ENCODE results near the gene RAD51B. TPM values are rescaled to one million over a fixed set of nuclear protein-coding genes. Genes with fewer than 3 reads are reported as not detected.

Gene RAD51B
- total RNA-seq, 6 experiments from 2014 or later, result 2.7 to 5.8 (median 4.3) TPM

GRCh38 chr14:68730348-68730747 is 910.8 kb downstream of the RAD51B start:
- H3K9me3 ChIP-seq, result no peaks in the 10 kb centered on the region
- TF ChIP-seq POLR2A (IDR thresholded peaks at IDR 0.05), result no peak
- TF ChIP-seq CTCF (IDR thresholded peaks at IDR 0.05), result no peak
- H3K4me1 ChIP-seq, result peaks cover 0 to 29% (median 9%) of the 10 kb centered on the region in 4 donors
- no peak overlapping the region for H3K27ac ChIP-seq
- no peaks in the 10 kb centered on the region for H3K27me3 ChIP-seq
- intact Hi-C loops (cut with DNase I), result no loop called here
- H3K36me3 ChIP-seq, result no peaks in the 10 kb centered on the region
- H3K4me3 ChIP-seq, result no peak overlapping the region
- 80% methylated on average over 1 of the region's 3 CpGs for WGBS (ENCODE audit: insufficient coverage, low coverage, low lambda C conversion rate, missing lambda C conversion rate)
- no peak for DNase-seq
- no peak for ATAC-seq

DNA sequence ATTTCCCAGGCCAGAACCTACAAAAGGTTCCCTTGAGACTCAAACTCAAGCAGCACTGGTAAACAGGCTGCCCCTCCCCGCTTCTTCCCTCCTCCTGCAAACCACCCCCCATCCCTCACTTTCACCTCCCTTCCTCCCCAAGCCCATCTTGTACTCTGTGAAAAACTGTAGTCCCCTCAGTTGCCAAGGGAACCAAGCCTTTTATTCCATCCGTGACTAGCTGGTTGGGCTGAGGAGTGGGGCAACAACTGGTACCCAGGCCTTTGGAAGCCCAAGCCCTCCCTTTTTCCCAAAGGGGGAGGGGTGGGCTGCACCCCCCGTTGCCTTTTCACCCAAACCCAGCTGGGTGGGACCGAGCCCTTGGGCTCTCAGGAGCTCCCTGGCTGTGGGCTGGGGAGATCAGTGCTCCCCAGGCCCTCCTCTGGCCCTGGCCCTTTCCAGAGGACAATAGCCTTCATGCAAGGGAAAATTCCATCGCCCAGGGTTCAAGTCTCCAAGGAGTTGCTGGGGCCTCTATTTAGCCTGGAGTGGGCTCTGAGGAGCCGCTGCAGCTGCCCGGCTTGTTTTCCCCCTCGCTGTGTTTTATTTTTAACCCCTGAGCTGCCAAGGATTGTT is 911.3 kb downstream of the RAD51B start:
- Histone ChIP-seq H3K27me3 (no peaks in the 10 kb centered on the region), H3K4me1 (peaks cover 0 to 24% (median 6%) of the 10 kb centered on the region in 4 donors), H3K4me3 (no peak overlapping the region), H3K36me3 (no peaks in the 10 kb centered on the region), H3K9me3 (no peaks in the 10 kb centered on the region), H3K27ac (no peak overlapping the region)
- 47% methylated on average over 7 of the region's 8 CpGs for WGBS (ENCODE audit: insufficient coverage, low coverage, low lambda C conversion rate, missing lambda C conversion rate)
- intact Hi-C loops (cut with DNase I), result no loop called here
- no peak for TF ChIP-seq CTCF (IDR thresholded peaks at IDR 0.05)
- TF ChIP-seq POLR2A (IDR thresholded peaks at IDR 0.05), result no peak
- DNase-seq, result no peak
- no peak for ATAC-seq

GRCh38 chr14:68733086-68733914 is 913.7 kb downstream of the RAD51B start:
- peak in 1 of 3 donors; percentile 61 for DNase-seq
- H3K27ac ChIP-seq, result peak overlapping the region in 2 of 3 donors; percentile 20 to 31
- no peaks in the 10 kb centered on the region for H3K27me3 ChIP-seq
- H3K36me3 ChIP-seq, result no peaks in the 10 kb centered on the region
- 81% methylated on average over 10 of the region's 12 CpGs for WGBS (ENCODE audit: insufficient coverage, low coverage, low lambda C conversion rate, missing lambda C conversion rate)
- H3K9me3 ChIP-seq, result no peaks in the 10 kb centered on the region
- H3K4me3 ChIP-seq, result no peak overlapping the region
- H3K4me1 ChIP-seq, result peaks cover 0 to 15% (median 3%) of the 10 kb centered on the region in 4 donors
- ATAC-seq, result peak; percentile 34 to 62 (median 54)
- intact Hi-C loops (cut with DNase I), result no loop called here
- TF ChIP-seq CTCF (IDR thresholded peaks at IDR 0.05), result no peak
- TF ChIP-seq POLR2A (IDR thresholded peaks at IDR 0.05), result no peak

- H3K36me3 ChIP-seq, result no peaks in the 10 kb centered on the region
- DNase-seq (no peak), ATAC-seq (peak; percentile 25 to 47 (median 28))
- H3K4me1 ChIP-seq, result peaks cover 0 to 10% (median 0%) of the 10 kb centered on the region in 4 donors
- peak overlapping the region in 2 of 3 donors; percentile 20 to 31 for H3K27ac ChIP-seq
- no peaks in the 10 kb centered on the region for H3K9me3 ChIP-seq
- no peak overlapping the region for H3K4me3 ChIP-seq
- TF ChIP-seq POLR2A (IDR thresholded peaks at IDR 0.05) (no peak), CTCF (IDR thresholded peaks at IDR 0.05) (no peak)
- 48% methylated on average over 4 of the region's 6 CpGs for WGBS (ENCODE audit: insufficient coverage, low coverage, low lambda C conversion rate, missing lambda C conversion rate)
- intact Hi-C loops (cut with DNase I), result no loop called here
- H3K27me3 ChIP-seq, result no peaks in the 10 kb centered on the region
These were observed 914.7 kb downstream of the RAD51B start for GRCh38 chr14:68734231-68734732.
